SJSA1 (cell line): ENCODE measurements around the gene PKD1L1. TPM values are rescaled to one million over a fixed set of nuclear protein-coding genes. Genes with fewer than 3 reads are reported as not detected.

Experiments used
- DNase-seq, 2 experiments: peaks; one replicate each; pipeline ENCODE4 v3.0.0-alpha.2; 2015 to 2020; ENCODE audit warnings: low spot score in 2 of 2, low read depth in 1 of 2
- H3K27ac ChIP-seq: fragments of 250-450 bp; sonication (Bioruptor Pico); 2 replicates; pipeline ENCODE4 v1.5.1; 2020; ENCODE audit warnings: mild to moderate bottlenecking, moderate library complexity
- H3K27me3 ChIP-seq: fragments of 250-450 bp; sonication (Bioruptor Pico); replicated peaks from 2 replicates; pipeline ENCODE4 v1.5.1; 2020; ENCODE audit warnings: mild to moderate bottlenecking, moderate library complexity
- H3K36me3 ChIP-seq: fragments of 250-450 bp; sonication (Bioruptor Pico); 2 replicates; pipeline ENCODE4 v1.5.1; 2020; ENCODE audit warnings: mild to moderate bottlenecking
- H3K4me1 ChIP-seq: fragments of 250-450 bp; sonication (Bioruptor Pico); replicated peaks from 2 replicates; pipeline ENCODE4 v1.6.1; 2021; ENCODE audit warnings: mild to moderate bottlenecking
- H3K4me3 ChIP-seq: fragments of 250-450 bp; sonication (Bioruptor Pico); 2 replicates; pipeline ENCODE4 v1.5.1; 2020; ENCODE audit warnings: mild to moderate bottlenecking
- H3K9me3 ChIP-seq: fragments of 250-450 bp; sonication (Bioruptor Pico); replicated peaks from 2 replicates; pipeline ENCODE4 v1.5.1; 2020; ENCODE audit warnings: mild to moderate bottlenecking
- total RNA-seq: library from RNA; depleted of rRNA; stranded (reverse); fragments of >200 nt; shearing (Covaris generic); gene quantifications from 2 replicates; pipeline ENCODE4 v1.2.3, GENCODE V29; 2014

PKD1L1 gene
- total RNA-seq, 1 experiment from 2014 or later: 0.53 TPM

DNA sequence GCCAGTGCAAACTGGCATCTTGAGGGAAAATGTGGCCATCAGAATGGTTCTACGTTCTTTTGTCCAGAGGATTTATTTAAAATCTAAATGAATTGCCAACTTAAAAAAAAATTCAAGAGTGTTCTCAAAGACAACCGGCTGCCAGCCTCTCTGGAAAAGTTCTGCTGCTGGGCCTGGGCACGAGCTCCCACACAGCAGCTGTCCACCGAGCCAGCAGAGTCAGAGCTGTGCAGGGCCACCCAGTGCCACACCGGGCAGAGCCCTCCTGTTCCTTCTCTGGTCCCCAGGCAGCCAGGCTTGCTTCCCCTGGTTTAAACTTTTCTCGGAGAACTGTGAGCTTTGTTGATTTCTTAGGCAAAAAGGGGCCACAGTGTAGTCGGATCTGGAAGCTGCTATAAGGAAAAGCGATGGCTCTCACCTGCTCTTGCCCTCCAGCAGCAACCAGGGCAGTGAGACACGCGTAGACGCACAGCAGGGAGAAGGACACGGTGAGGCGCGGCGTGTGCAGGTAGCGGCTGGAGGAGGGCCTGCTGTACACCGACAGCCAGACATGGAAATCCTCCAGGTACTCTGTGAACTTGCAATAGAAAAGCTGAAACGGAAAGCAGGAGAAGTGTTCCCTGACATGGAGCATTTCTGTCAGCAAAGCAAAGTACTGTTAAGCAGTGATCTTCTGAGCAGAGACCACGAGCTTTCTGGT, 111.6 kb downstream of the PKD1L1 start:
- Histone ChIP-seq H3K4me1 (peaks cover 1% of the 10 kb centered on the region), H3K36me3 (no peaks in the 10 kb centered on the region), H3K27ac (no peak overlapping the region), H3K27me3 (no peaks in the 10 kb centered on the region), H3K9me3 (no peaks in the 10 kb centered on the region), H3K4me3 (no peak overlapping the region)
- no peak for DNase-seq

DNA sequence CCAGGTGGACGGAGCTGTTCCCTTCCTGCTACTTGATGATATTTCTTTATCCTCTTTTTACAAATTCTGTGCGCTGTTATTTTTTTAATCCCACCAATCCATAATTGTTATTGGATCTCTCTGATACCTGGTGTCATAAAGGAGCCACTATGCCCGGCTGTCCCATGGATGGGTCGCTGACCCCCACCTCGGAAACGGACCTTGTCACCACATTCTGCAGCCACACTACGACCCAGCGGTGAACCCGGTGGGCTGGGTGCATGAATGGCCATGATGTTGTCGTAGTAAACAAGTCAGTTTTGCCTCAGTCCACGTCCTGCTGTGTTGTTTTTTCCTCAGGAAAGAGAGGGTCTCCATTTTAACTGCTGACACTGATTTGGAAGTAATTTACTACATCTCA, 112.2 kb downstream of the PKD1L1 start:
- Histone ChIP-seq H3K4me3 (no peak overlapping the region), H3K27me3 (no peaks in the 10 kb centered on the region), H3K36me3 (no peaks in the 10 kb centered on the region), H3K9me3 (no peaks in the 10 kb centered on the region), H3K27ac (no peak overlapping the region), H3K4me1 (no peaks in the 10 kb centered on the region)
- DNase-seq: no peak

- Histone ChIP-seq H3K4me1 (no peaks in the 10 kb centered on the region), H3K36me3 (no peaks in the 10 kb centered on the region), H3K27ac (no peak overlapping the region), H3K4me3 (no peak overlapping the region), H3K27me3 (no peaks in the 10 kb centered on the region), H3K9me3 (no peaks in the 10 kb centered on the region)
- DNase-seq: no peak
Observed at GRCh38 chr7:47833211-47833610, 115.1 kb downstream of the PKD1L1 start.

DNA sequence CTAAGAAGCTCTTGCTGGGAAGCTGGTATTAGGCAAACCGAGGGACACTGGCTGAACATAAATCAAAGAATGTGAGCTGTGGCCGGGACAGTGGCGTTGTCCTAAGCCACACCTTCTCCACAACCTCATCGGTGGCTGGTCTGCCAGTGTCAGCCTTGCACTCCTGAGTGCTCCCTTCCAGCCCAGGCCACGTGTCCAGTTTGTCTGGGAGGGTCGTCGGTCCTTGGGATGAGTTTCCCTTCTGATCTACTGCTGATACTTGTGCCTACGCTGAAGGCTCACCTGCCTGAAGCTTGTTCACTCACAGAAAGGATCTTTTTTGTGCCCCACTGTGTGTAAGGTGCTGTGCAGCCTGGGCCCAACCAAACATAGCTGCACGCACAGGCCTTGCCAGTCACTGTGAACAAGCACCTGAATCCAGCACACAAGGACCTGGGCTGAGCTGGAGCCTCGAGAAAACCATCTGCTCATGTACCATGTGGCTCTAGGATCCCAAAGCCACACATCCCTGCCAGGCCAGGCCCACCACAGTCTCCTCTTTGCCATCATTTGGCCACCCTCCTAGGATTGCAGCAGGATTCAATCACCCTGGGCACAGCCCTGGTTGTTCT, 116.1 kb downstream of the PKD1L1 start:
- no peak overlapping the region for H3K4me3 ChIP-seq
- no peaks in the 10 kb centered on the region for H3K27me3 ChIP-seq
- H3K36me3 ChIP-seq: no peaks in the 10 kb centered on the region
- no peaks in the 10 kb centered on the region for H3K9me3 ChIP-seq
- H3K27ac ChIP-seq: no peak overlapping the region
- no peak for DNase-seq
- no peaks in the 10 kb centered on the region for H3K4me1 ChIP-seq

- H3K27me3 ChIP-seq: no peaks in the 10 kb centered on the region
Observed at GRCh38 chr7:47830015-47830414, 118.3 kb downstream of the PKD1L1 start.

GRCh38 chr7:47827871-47828270, 120.4 kb downstream of the PKD1L1 start:
- H3K4me1 ChIP-seq: no peaks in the 10 kb centered on the region
- no peak overlapping the region for H3K27ac ChIP-seq
- no peak overlapping the region for H3K4me3 ChIP-seq
- no peak for DNase-seq
- H3K9me3 ChIP-seq: no peaks in the 10 kb centered on the region
- no peaks in the 10 kb centered on the region for H3K27me3 ChIP-seq
- H3K36me3 ChIP-seq: no peaks in the 10 kb centered on the region

More at GRCh38 chr7:47830015-47830414, 118.3 kb downstream of the PKD1L1 start:
- Histone ChIP-seq H3K9me3 (no peaks in the 10 kb centered on the region), H3K27ac (no peak overlapping the region), H3K36me3 (no peaks in the 10 kb centered on the region), H3K4me1 (no peaks in the 10 kb centered on the region), H3K4me3 (no peak overlapping the region)
- DNase-seq: no peak

- H3K9me3 ChIP-seq: no peaks in the 10 kb centered on the region
- H3K27ac ChIP-seq: no peak overlapping the region
- H3K27me3 ChIP-seq: no peaks in the 10 kb centered on the region
- DNase-seq: no peak
- no peak overlapping the region for H3K4me3 ChIP-seq
- no peaks in the 10 kb centered on the region for H3K36me3 ChIP-seq
- H3K4me1 ChIP-seq: no peaks in the 10 kb centered on the region
Observed at GRCh38 chr7:47827351-47827756, 120.9 kb downstream of the PKD1L1 start.

DNA sequence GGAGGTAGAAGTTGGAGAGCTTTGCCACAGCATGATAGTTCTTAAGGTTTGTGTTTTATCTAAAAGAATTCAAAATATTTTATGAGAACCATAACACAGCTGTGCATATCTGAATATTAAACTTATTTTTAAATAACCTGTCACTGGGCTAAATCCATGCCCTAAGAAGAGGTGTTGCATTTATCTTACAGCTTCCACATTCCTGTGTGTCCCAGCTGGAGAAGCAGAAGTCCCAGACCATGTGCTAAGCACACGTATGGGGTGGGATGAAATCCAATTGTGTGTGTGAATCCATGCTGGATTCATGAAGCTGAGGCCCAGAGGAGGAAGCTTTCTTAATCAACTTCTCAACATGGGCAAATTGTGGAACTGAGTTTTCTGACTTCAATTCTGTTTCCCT, 121.5 kb downstream of the PKD1L1 start:
- Histone ChIP-seq H3K27ac (no peak overlapping the region), H3K4me1 (no peaks in the 10 kb centered on the region), H3K36me3 (no peaks in the 10 kb centered on the region), H3K4me3 (no peak overlapping the region), H3K27me3 (no peaks in the 10 kb centered on the region), H3K9me3 (no peaks in the 10 kb centered on the region)
- DNase-seq: no peak

DNA sequence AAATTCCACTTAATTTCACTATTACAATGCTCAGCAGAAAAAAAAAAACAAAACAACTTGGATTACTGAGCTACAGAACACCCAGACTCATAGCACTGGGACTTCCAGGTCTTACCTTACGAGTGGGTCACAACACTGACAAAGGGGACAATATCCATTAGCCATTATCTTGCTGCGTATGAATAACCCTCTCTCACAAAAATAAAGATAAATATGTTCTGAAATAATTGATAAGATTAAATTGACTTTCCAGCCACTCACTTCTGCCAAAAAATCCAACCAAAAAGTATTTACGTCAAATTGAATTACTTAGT, 128.7 kb downstream of the PKD1L1 start:
- H3K4me3 ChIP-seq: no peak overlapping the region
- no peaks in the 10 kb centered on the region for H3K36me3 ChIP-seq
- H3K27me3 ChIP-seq: no peaks in the 10 kb centered on the region
- H3K4me1 ChIP-seq: peaks cover 31% of the 10 kb centered on the region
- no peak overlapping the region for H3K27ac ChIP-seq
- no peaks in the 10 kb centered on the region for H3K9me3 ChIP-seq
- no peak for DNase-seq

- no peak overlapping the region for H3K27ac ChIP-seq
- H3K27me3 ChIP-seq: no peaks in the 10 kb centered on the region
- no peak overlapping the region for H3K4me3 ChIP-seq
- DNase-seq: peak; percentile 67 to 70
- no peaks in the 10 kb centered on the region for H3K36me3 ChIP-seq
- H3K4me1 ChIP-seq: peaks cover 32% of the 10 kb centered on the region
- no peaks in the 10 kb centered on the region for H3K9me3 ChIP-seq
Observed at GRCh38 chr7:47818796-47819606, 129.3 kb downstream of the PKD1L1 start.

DNA sequence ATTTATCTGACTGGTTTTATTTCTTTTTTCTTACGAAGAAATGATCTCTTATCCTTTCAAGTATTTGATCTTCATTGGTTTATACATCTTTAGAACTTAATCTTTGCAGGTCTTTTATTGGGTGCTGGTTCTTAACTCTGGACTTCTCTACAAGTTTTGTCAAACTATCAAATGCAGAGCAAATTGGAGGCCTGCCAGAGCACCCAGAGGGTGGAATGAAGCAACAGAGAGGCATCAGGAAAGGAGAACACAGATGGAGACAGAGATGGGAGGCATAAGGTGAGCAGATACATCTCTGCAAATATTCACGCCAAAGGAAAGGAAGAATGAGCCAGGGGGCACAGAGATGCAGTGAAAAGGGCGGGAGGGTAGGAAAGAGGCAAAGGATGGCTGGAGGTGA, 130.3 kb downstream of the PKD1L1 start:
- Histone ChIP-seq H3K36me3 (no peaks in the 10 kb centered on the region), H3K4me3 (no peak overlapping the region), H3K4me1 (peaks cover 32% of the 10 kb centered on the region), H3K9me3 (no peaks in the 10 kb centered on the region), H3K27me3 (no peaks in the 10 kb centered on the region), H3K27ac (no peak overlapping the region)
- DNase-seq: no peak

DNA sequence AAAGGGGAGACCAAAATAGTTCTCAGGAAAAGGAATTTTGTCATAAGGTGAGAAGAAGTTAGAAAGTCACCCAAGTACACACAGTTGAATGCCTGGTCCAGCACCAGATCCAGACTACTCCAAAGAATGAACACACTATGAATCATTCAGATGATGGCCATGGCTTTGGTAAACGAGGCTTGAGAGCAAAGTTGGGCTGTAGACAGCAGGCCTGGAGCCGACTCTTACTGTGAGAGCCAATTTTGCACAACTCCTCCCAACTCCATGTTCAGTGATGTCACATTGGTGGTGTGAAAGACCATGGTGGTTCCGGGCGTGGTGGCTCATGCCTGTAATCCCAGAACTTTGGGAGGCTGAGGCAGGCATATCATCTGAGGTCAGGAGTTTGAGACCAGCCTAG, 131.6 kb downstream of the PKD1L1 start:
- Histone ChIP-seq H3K27ac (no peak overlapping the region), H3K36me3 (no peaks in the 10 kb centered on the region), H3K9me3 (no peaks in the 10 kb centered on the region), H3K27me3 (no peaks in the 10 kb centered on the region), H3K4me3 (no peak overlapping the region), H3K4me1 (peaks cover 39% of the 10 kb centered on the region)
- peak in 1 of 2 experiments; percentile 29 for DNase-seq

- H3K36me3 ChIP-seq: no peaks in the 10 kb centered on the region
- H3K4me3 ChIP-seq: no peak overlapping the region
- no peak for DNase-seq
- H3K27me3 ChIP-seq: no peaks in the 10 kb centered on the region
- peaks cover 39% of the 10 kb centered on the region for H3K4me1 ChIP-seq
- no peaks in the 10 kb centered on the region for H3K9me3 ChIP-seq
- H3K27ac ChIP-seq: no peak overlapping the region
Observed at GRCh38 chr7:47815867-47816266, 132.4 kb downstream of the PKD1L1 start.

DNA sequence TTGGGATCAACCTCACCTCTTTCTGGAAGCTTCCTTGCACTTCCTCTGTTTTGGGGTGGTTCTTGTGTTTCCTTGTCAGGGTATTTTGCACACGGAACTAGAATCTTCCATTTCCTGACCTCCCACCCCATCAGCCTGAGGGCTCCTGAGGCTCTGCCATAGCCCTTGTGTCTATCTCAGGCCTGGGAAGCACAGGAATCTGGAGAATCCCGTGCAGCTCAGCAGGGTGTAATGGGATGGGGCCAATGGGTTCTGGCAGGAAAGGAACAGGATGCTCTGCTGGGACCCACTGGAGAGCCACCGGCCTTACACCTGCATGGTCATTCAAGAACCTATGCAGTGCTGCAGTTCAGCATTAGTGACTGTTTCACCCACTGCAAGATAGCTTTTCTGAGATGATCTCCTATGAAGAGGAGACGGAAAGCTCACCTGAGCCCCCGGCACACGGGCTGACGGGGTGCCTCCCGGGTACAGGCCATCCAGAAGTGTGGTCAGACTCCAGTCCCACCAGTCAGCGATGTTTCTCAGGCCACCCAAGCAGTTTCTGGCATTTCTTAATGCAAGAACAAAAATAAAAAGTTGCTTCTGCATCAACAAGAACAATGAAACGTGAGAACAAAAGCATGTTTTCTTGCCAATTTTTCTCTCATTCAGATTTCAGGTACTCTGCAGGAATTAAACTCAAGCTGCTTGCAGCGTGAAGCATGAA, 133.2 kb downstream of the PKD1L1 start:
- Histone ChIP-seq H3K36me3 (no peaks in the 10 kb centered on the region), H3K27ac (no peak overlapping the region), H3K9me3 (no peaks in the 10 kb centered on the region)

More for the DNA sequence above, 133.2 kb downstream of the PKD1L1 start:
- Histone ChIP-seq H3K4me3 (no peak overlapping the region), H3K27me3 (no peaks in the 10 kb centered on the region), H3K4me1 (peaks cover 39% of the 10 kb centered on the region)
- DNase-seq: peak; percentile 54 to 56
